ENCODE results near the gene VCAM1. TPM values are rescaled to one million over a fixed set of nuclear protein-coding genes. Genes with fewer than 3 reads are reported as not detected.

Gene VCAM1
- total and polyA plus RNA-seq, 2 of the 8 experiments (the other 6 are each of a cell fraction or from before 2014, with no cell fraction given): 0.21 TPM; not detected in 1

GRCh38 chr1:100785470-100786052, 66.0 kb downstream of the VCAM1 start:
- Histone ChIP-seq H2BK5ac (ENCODE audit: low read depth, low read length) (no peak overlapping the region), H3K18ac (ENCODE audit: extremely low read depth, low read length) (no peak overlapping the region), H2AK5ac (ENCODE audit: low read depth, low read length) (no peak overlapping the region), H4K20me1 (replicated peaks in 1 of 2; ENCODE audit: control insufficient read depth in 1 of 2, insufficient read depth in 2 of 2, low read length in 2 of 2) (no peaks in the 10 kb centered on the region), H4K8ac (ENCODE audit: extremely low read depth, insufficient read depth, low read length) (no peak overlapping the region), H3K4me3 (ENCODE audit: extremely low read depth in 1 of 4, insufficient read depth in 2 of 4, low read depth in 3 of 4, low read length in 4 of 4) (no peak overlapping the region), H3K36me3 (ENCODE audit: control insufficient read depth in 2 of 4, insufficient read depth in 4 of 4, low read length in 3 of 4) (no peaks in the 10 kb centered on the region), H3K27me3 (replicated peaks in 1 of 4; ENCODE audit: control insufficient read depth in 3 of 4, extremely low read depth in 1 of 4, insufficient read depth in 3 of 4, low read length in 3 of 4) (no peaks in the 10 kb centered on the region), H3K14ac (ENCODE audit: insufficient read length) (no peak overlapping the region), H2BK120ac (replicated peaks; ENCODE audit: low read depth, low read length) (no peak overlapping the region), H4K5ac (ENCODE audit: insufficient read length, low read depth, low read length) (no peak overlapping the region), H3K79me1 (ENCODE audit: low read depth, low read length) (no peaks in the 10 kb centered on the region), H3K79me2 (ENCODE audit: control insufficient read depth in 1 of 2, insufficient read depth in 2 of 2, low read length in 2 of 2) (no peaks in the 10 kb centered on the region), H2AFZ (ENCODE audit: low read length) (peak overlapping the region; percentile 74; the same call in 1 of the 2 replicates), H3K4ac (replicated peaks; ENCODE audit: insufficient read length, low read depth, low read length) (no peak overlapping the region), H2BK20ac (ENCODE audit: low read length) (no peak overlapping the region), H2BK12ac (ENCODE audit: low read depth, low read length) (no peak overlapping the region), H3K56ac (replicated peaks; ENCODE audit: insufficient read length, low read depth, low read length) (no peak overlapping the region), H3K9me3 (ENCODE audit: insufficient read depth in 2 of 2, low read depth in 1 of 2, low read length in 1 of 2) (peaks cover 6 to 8% of the 10 kb centered on the region in 2 experiments; a peak in 2 of 4 replicates), H3K4me2 (ENCODE audit: insufficient read depth in 1 of 2, low read depth in 2 of 2, low read length in 2 of 2) (no peak overlapping the region), H3K4me1 (replicated peaks in 1 of 4; ENCODE audit: control insufficient read depth in 3 of 4, insufficient read depth in 4 of 4, low read length in 3 of 4) (no peaks in the 10 kb centered on the region), H4K91ac (replicated peaks; ENCODE audit: insufficient read length, low read length) (no peak overlapping the region), H3K27ac (ENCODE audit: low read depth, low read length) (no peak overlapping the region), H3K23me2 (ENCODE audit: low read depth, low read length) (no peaks in the 10 kb centered on the region), H3K9ac (replicated peaks in 1 of 4; ENCODE audit: extremely low read depth in 1 of 4, low read depth in 3 of 4, low read length in 3 of 4) (no peak overlapping the region), H3K23ac (ENCODE audit: insufficient read length) (no peak overlapping the region), H2BK15ac (ENCODE audit: low read length) (no peak overlapping the region)
- POLR2A ChIA-PET (ENCODE audit: partially characterized antibody): no interaction called here
- CTCF ChIA-PET (ENCODE audit: partially characterized antibody): no interaction called here
- no peak for DNase-seq (ENCODE audit: low read depth in 1 of 2, low spot score in 2 of 2)
- 65% methylated on average over 5 of the region's 5 CpGs; no CpG with 5 or more reads in 1 of the 2 experiments for WGBS, 2 experiments (ENCODE audit: extremely low coverage in 1 of 2, insufficient coverage in 1 of 2, insufficient read length in 1 of 2, insufficient replicate concordance in 2 of 2, low coverage in 1 of 2, low lambda C conversion rate in 2 of 2, missing lambda C conversion rate in 1 of 2)
- FAIRE-seq: peak; percentile 48
- TF ChIP-seq SP1 (IDR thresholded peaks at IDR 0.05; ENCODE audit: low read depth, low read length): no peak
- TF ChIP-seq POU5F1 (IDR thresholded peaks at IDR 0.05; ENCODE audit: low read depth, low read length): 0 out of 2 replicates have a peak, but pooled peaks have one; percentile 27
- TF ChIP-seq RAD21 (IDR thresholded peaks at IDR 0.05 in 1 of 2, conservative IDR thresholded peaks at IDR 0.05 in 1 of 2; ENCODE audit: low read depth in 2 of 2, low read length in 2 of 2): no peak

Measured in H1 (cell line).